Measurements from ENCODE around the gene MED29. TPM values are rescaled to one million over a fixed set of nuclear protein-coding genes. Genes with fewer than 3 reads are reported as not detected.

Gene MED29
- total and polyA plus RNA-seq, 2 experiments from 2014 or later = 26.1 to 62.0 TPM

GRCh38 chr19:39360599-39360998, 30.6 kb upstream of the MED29 start (continued):
- TF ChIP-seq, protein P1, sequence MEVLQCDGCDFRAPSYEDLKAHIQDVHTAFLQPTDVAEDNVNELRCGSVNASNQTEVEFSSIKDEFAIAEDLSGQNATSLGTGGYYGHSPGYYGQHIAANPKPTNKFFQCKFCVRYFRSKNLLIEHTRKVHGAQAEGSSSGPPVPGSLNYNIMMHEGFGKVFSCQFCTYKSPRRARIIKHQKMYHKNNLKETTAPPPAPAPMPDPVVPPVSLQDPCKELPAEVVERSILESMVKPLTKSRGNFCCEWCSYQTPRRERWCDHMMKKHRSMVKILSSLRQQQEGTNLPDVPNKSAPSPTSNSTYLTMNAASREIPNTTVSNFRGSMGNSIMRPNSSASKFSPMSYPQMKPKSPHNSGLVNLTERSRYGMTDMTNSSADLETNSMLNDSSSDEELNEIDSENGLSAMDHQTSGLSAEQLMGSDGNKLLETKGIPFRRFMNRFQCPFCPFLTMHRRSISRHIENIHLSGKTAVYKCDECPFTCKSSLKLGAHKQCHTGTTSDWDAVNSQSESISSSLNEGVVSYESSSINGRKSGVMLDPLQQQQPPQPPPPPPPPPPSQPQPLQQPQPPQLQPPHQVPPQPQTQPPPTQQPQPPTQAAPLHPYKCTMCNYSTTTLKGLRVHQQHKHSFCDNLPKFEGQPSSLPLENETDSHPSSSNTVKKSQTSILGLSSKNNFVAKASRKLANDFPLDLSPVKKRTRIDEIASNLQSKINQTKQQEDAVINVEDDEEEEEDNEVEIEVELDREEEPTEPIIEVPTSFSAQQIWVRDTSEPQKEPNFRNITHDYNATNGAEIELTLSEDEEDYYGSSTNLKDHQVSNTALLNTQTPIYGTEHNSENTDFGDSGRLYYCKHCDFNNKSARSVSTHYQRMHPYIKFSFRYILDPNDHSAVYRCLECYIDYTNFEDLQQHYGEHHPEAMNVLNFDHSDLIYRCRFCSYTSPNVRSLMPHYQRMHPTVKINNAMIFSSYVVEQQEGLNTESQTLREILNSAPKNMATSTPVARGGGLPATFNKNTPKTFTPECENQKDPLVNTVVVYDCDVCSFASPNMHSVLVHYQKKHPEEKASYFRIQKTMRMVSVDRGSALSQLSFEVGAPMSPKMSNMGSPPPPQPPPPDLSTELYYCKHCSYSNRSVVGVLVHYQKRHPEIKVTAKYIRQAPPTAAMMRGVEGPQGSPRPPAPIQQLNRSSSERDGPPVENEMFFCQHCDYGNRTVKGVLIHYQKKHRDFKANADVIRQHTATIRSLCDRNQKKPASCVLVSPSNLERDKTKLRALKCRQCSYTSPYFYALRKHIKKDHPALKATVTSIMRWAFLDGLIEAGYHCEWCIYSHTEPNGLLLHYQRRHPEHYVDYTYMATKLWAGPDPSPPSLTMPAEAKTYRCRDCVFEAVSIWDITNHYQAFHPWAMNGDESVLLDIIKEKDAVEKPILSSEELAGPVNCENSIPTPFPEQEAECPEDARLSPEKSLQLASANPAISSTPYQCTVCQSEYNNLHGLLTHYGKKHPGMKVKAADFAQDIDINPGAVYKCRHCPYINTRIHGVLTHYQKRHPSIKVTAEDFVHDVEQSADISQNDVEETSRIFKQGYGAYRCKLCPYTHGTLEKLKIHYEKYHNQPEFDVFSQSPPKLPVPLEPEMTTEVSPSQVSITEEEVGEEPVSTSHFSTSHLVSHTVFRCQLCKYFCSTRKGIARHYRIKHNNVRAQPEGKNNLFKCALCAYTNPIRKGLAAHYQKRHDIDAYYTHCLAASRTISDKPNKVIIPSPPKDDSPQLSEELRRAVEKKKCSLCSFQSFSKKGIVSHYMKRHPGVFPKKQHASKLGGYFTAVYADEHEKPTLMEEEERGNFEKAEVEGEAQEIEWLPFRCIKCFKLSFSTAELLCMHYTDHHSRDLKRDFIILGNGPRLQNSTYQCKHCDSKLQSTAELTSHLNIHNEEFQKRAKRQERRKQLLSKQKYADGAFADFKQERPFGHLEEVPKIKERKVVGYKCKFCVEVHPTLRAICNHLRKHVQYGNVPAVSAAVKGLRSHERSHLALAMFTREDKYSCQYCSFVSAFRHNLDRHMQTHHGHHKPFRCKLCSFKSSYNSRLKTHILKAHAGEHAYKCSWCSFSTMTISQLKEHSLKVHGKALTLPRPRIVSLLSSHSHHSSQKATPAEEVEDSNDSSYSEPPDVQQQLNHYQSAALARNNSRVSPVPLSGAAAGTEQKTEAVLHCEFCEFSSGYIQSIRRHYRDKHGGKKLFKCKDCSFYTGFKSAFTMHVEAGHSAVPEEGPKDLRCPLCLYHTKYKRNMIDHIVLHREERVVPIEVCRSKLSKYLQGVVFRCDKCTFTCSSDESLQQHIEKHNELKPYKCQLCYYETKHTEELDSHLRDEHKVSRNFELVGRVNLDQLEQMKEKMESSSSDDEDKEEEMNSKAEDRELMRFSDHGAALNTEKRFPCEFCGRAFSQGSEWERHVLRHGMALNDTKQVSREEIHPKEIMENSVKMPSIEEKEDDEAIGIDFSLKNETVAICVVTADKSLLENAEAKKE (CRISPR knock-in tag; IDR thresholded peaks at IDR 0.05) = no peak
- TF ChIP-seq POLR2AphosphoS5 (IDR thresholded peaks at IDR 0.05; ENCODE audit: low read depth) (no peak), ZNF114 (CRISPR knock-in tag; IDR thresholded peaks at IDR 0.05) (no peak), STAT1 (IDR thresholded peaks at IDR 0.05; ENCODE audit: unreplicated experiment) (no peak), NANOG (IDR thresholded peaks at IDR 0.05; ENCODE audit: borderline replicate concordance) (no peak)
- TF ChIP-seq, protein P2, sequence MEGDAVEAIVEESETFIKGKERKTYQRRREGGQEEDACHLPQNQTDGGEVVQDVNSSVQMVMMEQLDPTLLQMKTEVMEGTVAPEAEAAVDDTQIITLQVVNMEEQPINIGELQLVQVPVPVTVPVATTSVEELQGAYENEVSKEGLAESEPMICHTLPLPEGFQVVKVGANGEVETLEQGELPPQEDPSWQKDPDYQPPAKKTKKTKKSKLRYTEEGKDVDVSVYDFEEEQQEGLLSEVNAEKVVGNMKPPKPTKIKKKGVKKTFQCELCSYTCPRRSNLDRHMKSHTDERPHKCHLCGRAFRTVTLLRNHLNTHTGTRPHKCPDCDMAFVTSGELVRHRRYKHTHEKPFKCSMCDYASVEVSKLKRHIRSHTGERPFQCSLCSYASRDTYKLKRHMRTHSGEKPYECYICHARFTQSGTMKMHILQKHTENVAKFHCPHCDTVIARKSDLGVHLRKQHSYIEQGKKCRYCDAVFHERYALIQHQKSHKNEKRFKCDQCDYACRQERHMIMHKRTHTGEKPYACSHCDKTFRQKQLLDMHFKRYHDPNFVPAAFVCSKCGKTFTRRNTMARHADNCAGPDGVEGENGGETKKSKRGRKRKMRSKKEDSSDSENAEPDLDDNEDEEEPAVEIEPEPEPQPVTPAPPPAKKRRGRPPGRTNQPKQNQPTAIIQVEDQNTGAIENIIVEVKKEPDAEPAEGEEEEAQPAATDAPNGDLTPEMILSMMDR (conservative IDR thresholded peaks at IDR 0.05; ENCODE audit: low read depth in 2 of 2) = no peak
- TF ChIP-seq, protein P3, sequence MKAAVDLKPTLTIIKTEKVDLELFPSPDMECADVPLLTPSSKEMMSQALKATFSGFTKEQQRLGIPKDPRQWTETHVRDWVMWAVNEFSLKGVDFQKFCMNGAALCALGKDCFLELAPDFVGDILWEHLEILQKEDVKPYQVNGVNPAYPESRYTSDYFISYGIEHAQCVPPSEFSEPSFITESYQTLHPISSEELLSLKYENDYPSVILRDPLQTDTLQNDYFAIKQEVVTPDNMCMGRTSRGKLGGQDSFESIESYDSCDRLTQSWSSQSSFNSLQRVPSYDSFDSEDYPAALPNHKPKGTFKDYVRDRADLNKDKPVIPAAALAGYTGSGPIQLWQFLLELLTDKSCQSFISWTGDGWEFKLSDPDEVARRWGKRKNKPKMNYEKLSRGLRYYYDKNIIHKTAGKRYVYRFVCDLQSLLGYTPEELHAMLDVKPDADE (IDR thresholded peaks at IDR 0.05) = no peak
